ENCODE data around the gene FXYD4.

DNA sequence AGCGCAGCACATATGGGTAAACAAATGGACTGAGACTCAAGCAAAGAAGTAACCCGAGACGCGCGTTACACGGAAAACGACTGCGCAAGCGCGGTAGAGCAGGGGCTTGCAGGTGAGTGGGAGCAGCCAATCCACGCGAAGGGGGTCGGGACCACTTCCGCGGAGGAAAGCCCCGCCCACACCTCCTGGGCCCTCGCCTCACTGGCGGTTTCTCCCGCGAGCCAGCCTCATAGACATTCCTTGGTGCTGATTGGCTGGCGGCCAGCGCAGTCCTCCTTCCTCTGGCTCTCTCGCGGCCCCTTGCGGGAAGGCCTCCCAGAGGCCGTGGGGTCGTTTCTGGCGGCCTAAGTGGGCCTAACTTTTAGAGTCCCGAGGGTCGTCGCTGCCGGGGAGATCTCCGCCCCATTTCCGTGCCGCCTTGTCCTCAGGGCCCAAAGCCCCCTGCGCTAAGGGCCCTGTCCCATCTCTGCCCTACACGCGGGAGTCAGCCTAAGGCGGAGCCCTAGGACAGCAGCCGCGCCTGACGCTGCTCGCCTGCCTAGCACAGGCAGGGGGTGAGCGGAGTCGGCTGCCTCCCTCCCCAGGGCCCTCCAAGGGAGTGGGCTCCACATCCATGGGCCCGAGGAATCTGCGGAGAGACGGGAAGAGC, 9.1 kb upstream of the FXYD4 start:
- TF ChIP-seq, protein P1, sequence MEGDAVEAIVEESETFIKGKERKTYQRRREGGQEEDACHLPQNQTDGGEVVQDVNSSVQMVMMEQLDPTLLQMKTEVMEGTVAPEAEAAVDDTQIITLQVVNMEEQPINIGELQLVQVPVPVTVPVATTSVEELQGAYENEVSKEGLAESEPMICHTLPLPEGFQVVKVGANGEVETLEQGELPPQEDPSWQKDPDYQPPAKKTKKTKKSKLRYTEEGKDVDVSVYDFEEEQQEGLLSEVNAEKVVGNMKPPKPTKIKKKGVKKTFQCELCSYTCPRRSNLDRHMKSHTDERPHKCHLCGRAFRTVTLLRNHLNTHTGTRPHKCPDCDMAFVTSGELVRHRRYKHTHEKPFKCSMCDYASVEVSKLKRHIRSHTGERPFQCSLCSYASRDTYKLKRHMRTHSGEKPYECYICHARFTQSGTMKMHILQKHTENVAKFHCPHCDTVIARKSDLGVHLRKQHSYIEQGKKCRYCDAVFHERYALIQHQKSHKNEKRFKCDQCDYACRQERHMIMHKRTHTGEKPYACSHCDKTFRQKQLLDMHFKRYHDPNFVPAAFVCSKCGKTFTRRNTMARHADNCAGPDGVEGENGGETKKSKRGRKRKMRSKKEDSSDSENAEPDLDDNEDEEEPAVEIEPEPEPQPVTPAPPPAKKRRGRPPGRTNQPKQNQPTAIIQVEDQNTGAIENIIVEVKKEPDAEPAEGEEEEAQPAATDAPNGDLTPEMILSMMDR (IDR thresholded peaks at IDR 0.05) = peak; percentile 79
- no peak for TF ChIP-seq ZFX (IDR thresholded peaks at IDR 0.05; ENCODE audit: borderline replicate concordance)
